A172 (cell line): ENCODE measurements around the gene PDCD1. TPM values are rescaled to one million over a fixed set of nuclear protein-coding genes. Genes with fewer than 3 reads are reported as not detected.
"Not testable (repeated sequence)": the region's sequence is repeated elsewhere in the genome, so short reads cannot be mapped to it uniquely, and the experiment has no call there.

Experiments
- DNase-seq: peaks from one replicate; pipeline ENCODE4 v3.0.0-alpha.2; 2015; ENCODE audit warnings: low spot score
- total RNA-seq: library from RNA; depleted of rRNA; stranded (reverse); fragments of >200 nt; shearing (Covaris generic); gene quantifications from 2 replicates; pipeline ENCODE4 v1.2.3, GENCODE V29; 2014

The PDCD1 gene
- total RNA-seq, 1 experiment from 2014 or later: not detected

- DNase-seq: no peak
These were observed 44.4 kb downstream of the PDCD1 start for GRCh38 chr2:241814393-241814642.

DNA sequence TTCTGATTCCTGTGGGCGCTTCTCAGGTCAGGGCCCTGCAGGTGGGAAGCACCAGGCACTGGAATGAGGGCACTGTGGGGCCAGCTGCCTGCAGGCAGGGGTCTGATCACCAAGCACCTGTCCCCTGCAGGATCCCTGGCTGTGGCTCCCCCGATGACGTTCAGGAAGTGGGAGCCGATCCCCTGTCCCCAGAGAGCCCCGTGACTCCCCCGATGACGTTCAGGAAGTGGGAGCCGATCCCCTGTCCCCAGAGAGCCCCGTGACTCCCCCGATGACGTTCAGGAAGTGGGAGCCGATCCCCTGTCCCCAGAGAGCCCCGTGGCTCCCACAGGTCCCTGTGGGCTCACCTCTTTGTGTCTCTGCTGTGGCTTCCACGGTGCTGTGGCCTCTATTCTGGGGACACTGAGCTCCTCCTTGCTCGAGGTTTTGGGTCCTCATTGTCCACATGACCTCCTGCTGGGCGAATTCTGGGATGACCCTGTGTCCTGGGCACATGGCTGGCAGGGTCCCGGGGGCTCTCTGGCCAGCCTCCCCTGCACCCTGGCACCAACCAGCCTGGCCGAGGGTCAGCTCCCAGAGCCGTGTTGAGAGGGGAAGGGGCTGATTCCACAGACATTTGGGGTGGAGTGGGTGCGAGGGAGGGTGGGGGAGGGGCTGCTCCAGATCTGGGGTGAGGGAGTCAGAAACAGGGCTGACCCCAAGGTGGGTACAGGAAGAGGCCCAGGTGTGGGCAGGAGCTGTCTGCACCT lies 44.9 kb downstream of the PDCD1 start:
- no peak for DNase-seq

GRCh38 chr2:241812730-241813643 lies 45.7 kb downstream of the PDCD1 start:
- no peak for DNase-seq

- DNase-seq: no peak
These were observed 46.6 kb downstream of the PDCD1 start for GRCh38 chr2:241811952-241812729.

DNA sequence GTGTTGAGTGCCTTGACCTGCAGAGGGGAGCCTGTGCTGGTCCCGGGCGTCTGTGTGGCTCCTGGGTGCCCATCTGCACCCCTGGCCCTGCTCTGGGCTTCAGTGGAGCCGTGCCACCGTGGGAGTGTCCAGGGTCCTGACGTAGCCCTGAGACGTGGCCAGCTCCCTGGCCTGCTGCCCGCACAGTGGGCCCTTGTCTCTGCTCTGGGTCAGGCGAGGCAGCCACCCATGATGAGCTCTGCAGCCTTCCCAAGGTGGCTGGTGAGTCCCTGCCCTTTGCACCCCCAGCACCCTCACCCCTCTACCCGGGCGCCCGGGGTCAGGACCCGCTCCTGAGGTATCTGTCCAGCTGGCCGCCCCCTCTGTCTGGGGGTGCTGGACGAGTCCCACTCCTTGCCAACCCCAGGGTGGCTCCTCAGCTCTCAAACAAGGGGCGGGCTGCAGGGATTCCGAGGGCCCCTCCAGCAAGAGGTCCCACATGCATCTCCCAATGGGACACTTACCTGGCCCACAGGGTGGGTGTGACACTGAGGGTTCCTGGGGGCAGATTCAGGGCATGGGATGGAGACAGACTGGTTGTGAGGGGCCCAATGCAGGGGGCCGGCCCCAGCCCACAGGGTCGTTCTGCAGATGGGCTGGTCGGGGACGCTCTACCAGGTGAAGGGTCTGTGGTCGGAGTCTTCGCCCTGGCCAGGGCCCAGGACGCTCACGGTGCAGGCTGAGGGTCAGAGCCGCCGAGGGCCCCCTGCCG lies 47.3 kb downstream of the PDCD1 start:
- DNase-seq: no peak

DNA sequence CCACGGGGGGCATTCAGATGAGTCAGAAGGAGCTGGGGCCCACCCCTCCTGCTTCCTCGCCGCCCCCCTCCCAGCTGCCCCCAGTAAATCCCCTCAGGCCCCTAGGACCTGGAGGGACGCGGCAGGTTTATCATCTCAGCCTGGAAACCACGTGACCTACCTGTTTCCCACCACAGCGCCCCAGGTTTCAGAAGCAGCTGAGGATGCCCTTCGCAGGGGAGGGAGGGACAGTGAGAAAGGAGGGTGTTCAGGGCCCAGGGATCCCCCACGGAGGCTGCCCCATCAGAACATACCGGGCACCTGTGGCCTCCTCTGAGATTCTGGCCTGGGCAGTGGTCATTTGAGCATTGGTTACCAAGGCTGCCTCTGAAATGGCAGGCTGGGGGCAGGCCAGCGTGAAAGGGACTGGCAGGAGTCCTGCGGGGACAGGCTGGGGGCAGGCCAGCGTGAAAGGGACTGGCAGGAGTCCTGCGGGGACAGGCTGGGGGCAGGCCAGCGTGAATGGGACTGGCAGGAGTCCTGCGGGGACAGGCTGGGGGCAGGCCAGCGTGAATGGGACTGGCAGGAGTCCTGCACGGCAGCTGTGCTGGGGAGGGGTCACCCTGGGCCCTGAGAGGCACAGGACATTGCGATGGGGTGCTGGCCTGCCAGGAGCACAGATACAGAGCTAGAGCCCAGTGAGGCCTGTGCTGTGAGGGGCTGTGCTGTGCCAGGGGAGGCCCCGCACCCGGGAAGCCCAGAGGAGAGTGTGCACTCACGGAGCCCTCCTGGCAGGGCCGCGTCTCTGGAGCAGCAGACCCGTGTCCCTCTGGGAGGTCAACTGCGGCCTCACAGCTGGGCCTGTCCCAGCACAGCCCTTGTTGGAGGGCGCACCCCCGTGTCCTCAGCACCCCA lies 48.1 kb downstream of the PDCD1 start:
- no peak for DNase-seq

DNA sequence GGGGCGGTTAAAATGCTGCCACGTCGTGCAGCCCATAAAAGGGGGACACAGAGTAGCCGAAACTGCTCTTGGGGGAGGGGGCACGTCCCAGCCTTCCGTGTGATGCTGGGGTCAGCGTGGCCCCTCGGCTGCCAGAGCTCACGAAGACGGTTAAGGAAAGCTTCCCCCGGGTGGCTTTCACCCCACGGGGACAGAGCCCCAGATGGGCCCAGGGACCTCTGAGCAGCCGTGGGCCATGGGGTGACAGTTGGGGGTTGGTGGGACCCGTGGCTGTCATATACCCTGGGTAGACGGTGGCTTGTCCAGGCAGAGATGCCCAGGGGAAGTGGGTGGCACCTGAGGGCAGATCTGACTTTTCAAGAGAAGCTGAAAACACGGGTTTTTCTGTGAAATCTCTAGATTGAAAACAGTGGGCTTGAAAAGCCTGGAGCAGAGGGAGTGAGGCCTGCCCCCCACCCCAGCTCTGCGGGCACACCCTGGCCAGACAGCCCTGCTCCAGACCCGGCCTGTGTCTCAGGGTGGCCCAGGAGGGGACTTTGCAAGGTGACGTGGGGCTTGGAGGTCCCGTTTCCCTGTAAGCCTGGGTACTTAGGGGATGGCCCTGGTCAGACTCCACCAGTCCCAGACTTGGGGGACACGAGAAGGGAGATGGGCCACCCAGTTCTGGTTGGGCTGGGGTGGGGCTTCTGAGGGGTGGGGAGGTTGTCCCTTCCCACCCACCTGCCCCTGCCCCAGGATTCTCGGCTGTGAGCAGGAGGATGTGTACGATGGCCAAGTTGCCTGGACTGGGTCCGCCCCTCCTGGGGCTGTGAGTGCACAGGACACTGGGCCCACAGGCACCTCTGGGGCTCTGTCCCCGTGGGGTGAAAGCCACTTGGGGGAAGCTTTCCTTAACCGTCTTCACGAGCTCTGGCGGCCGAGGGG lies 49.0 kb downstream of the PDCD1 start:
- DNase-seq: no peak

- DNase-seq: no peak
These were observed 49.8 kb downstream of the PDCD1 start, which contains the start of gene NEU4 for GRCh38 chr2:241808721-241809382. TSS of gene NEU4 (plus strand) at chr2:241809193. CDS start at chr2:241814485, 5,292 bp downstream.

DNA sequence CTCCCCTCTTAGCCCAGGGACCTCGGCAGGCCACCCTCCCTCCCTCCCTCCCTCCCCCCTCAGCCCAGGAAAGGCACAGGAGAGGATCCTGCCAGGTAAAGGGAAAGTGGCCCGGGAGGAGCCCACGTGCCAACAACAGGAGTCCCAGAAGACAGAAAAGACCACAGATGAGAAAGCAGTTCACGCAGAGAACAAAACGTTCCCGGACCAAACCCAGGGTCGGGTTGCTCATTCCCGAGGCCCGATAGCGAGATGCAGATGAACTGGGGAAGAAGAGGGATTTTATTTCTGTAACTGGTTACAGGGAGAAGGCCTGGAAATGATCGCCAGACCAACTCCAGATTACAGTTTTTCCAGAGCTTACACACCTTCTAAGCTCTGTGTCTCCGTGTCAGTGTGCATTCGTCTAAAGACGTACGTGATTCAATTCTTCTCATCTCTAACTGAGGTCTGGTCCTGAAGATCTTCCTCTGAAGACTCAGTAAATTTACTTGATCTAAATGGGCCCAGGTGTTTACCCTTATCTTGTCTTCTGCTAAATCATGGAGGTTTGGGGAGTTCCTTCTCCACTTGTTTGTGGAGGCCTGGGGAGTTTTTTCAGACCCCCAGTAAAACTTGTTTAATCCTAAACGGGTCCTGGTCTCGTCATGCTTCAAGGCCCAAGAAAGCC lies 50.5 kb downstream of the PDCD1 start:
- no peak for DNase-seq

- not testable (repeated sequence) for DNase-seq
These were observed 52.5 kb downstream of the PDCD1 start for GRCh38 chr2:241806217-241806616.

- DNase-seq: peak; percentile 60
These were observed 54.1 kb downstream of the PDCD1 start for GRCh38 chr2:241804326-241805229.

DNA sequence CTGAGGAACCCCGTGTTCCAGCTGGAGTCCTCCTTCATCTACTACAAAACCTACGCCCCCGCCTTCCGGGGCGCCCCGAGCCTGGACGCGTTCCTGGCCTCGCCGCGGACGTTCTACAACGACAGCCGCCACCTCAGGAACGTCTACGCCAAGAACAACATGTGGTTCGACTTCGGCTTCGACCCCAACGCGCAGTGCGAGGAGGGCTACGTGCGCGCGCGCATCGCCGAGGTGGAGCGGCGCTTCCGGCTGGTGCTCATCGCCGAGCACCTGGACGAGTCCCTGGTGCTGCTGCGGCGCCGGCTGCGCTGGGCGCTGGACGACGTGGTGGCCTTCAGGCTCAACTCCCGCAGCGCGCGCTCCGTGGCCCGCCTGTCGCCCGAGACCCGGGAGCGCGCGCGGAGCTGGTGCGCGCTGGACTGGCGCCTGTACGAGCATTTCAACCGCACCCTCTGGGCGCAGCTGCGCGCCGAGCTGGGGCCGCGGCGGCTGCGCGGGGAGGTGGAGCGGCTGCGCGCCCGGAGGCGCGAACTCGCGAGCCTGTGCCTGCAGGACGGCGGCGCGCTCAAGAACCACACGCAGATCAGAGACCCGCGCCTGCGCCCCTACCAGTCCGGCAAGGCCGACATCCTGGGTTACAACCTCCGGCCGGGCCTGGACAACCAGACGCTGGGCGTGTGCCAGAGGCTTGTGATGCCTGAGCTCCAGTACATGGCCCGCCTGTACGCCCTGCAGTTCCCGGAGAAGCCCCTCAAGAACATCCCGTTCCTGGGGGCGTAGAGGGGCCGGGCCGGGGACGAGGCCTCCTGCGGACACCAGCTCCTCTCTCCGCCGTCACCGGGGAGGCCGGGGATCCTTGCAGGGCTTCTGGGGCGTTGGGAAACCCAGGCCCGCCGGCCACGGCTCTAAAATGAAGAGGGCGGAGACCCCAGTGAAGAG lies 55.0 kb downstream of the PDCD1 start:
- DNase-seq: no peak

- no peak for DNase-seq
These were observed 56.0 kb downstream of the PDCD1 start for GRCh38 chr2:241802421-241803318.

GRCh38 chr2:241801611-241802420 lies 56.9 kb downstream of the PDCD1 start:
- no peak for DNase-seq
